MM.1S (cell line): Measurements from ENCODE around the gene LASP1NB.

Experiments used
- DNase-seq: peaks from one replicate; pipeline ENCODE4 v3.0.0-alpha.2; 2015
- H2AFZ ChIP-seq: fragments of 300-600 bp; sonication (generic); 2 replicates; pipeline ENCODE4 v1.6.0; 2016; ENCODE audit warnings: antibody characterized with exemption, low read length
- H3F3A ChIP-seq: fragments of 300-600 bp; sonication (generic); 2 replicates; pipeline ENCODE4 v1.6.1; 2016; ENCODE audit warnings: mild to moderate bottlenecking, antibody characterized with exemption, low read length, moderate library complexity, mixed read lengths; ENCODE audit not compliant: insufficient read depth
- H3K27ac ChIP-seq: fragments of 300-600 bp; sonication (generic); 2 replicates; pipeline ENCODE4 v1.5.1; 2016; ENCODE audit warnings: mild to moderate bottlenecking, low read length
- H3K27me3 ChIP-seq: fragments of 300-600 bp; sonication (generic); replicated peaks from 2 replicates; pipeline ENCODE4 v1.6.0; 2016; ENCODE audit warnings: low read length; ENCODE audit not compliant: insufficient read depth
- H3K36me3 ChIP-seq: fragments of 300-600 bp; sonication (generic); replicated peaks from 2 replicates; pipeline ENCODE4 v1.6.1; 2016; ENCODE audit warnings: mild to moderate bottlenecking, low read length, mixed read lengths; ENCODE audit not compliant: insufficient read depth
- H3K4me1 ChIP-seq: fragments of 300-600 bp; sonication (generic); 2 replicates; pipeline ENCODE4 v1.6.1; 2016; ENCODE audit warnings: low read length, mixed read lengths
- H3K4me2 ChIP-seq: fragments of 300-600 bp; sonication (generic); 2 replicates; pipeline ENCODE4 v1.6.0; 2016; ENCODE audit warnings: low read depth, low read length
- H3K4me3 ChIP-seq: fragments of 300-600 bp; sonication (generic); 2 replicates; pipeline ENCODE4 v1.5.1; 2016; ENCODE audit warnings: low read length, mixed read lengths
- H3K79me2 ChIP-seq: fragments of 300-600 bp; sonication (generic); 2 replicates; pipeline ENCODE4 v1.6.1; 2016; ENCODE audit warnings: mixed run types, low read length, mixed read lengths
- H3K9ac ChIP-seq: fragments of 300-600 bp; sonication (generic); 2 replicates; pipeline ENCODE4 v1.6.1; 2016; ENCODE audit warnings: low read length, mixed read lengths
- H3K9me2 ChIP-seq: fragments of 300-600 bp; sonication (generic); replicated peaks from 2 replicates; pipeline ENCODE4 v1.6.1; 2016; ENCODE audit warnings: mild to moderate bottlenecking, low read length, mixed read lengths; ENCODE audit not compliant: insufficient read depth
- H3K9me3 ChIP-seq: fragments of 300-600 bp; sonication (generic); replicated peaks from 2 replicates; pipeline ENCODE4 v1.6.1; 2016; ENCODE audit warnings: mild to moderate bottlenecking, low read length, mixed read lengths; ENCODE audit not compliant: insufficient read depth
- H4K20me1 ChIP-seq: fragments of 300-600 bp; sonication (generic); 2 replicates; pipeline ENCODE4 v1.6.1; 2016; ENCODE audit warnings: mild to moderate bottlenecking, low read length, moderate library complexity, mixed read lengths; ENCODE audit not compliant: insufficient read depth
- EZH2 ChIP-seq: fragments of 300-600 bp; sonication (generic); optimal IDR thresholded peaks from 2 replicates; pipeline ENCODE3; 2017; ENCODE audit warnings: low read depth, mild to moderate bottlenecking, antibody characterized with exemption, low read length, mixed read lengths
- EZH2phosphoT487 ChIP-seq: fragments of 300-600 bp; sonication (generic); IDR thresholded peaks from 2 replicates; pipeline ENCODE4 v1.6.1; 2018; ENCODE audit warnings: antibody characterized with exemption, low read length
- TF ChIP-seq, protein P1 (sequence below): fragments of 300-600 bp; sonication (generic); IDR thresholded peaks from 2 replicates; pipeline ENCODE4 v1.5.1; 2016; ENCODE audit warnings: antibody characterized with exemption, low read length, mixed read lengths

The LASP1NB gene

GRCh38 chr17:38916771-38917170 lies 8.6 kb upstream of the LASP1NB start:
- H3K79me2 ChIP-seq: peaks cover 4% of the 10 kb centered on the region
- no peaks in the 10 kb centered on the region for H3K36me3 ChIP-seq
- H3K9me2 ChIP-seq: no peaks in the 10 kb centered on the region
- no peaks in the 10 kb centered on the region for H3K9me3 ChIP-seq
- no peak overlapping the region for H3K4me3 ChIP-seq
- no peak overlapping the region for H3K4me2 ChIP-seq
- no peaks in the 10 kb centered on the region for H4K20me1 ChIP-seq
- H3K9ac ChIP-seq: no peak overlapping the region
- H3F3A ChIP-seq: no peaks in the 10 kb centered on the region
- no peaks in the 10 kb centered on the region for H3K4me1 ChIP-seq
- no peak overlapping the region for H3K27ac ChIP-seq
- DNase-seq: no peak
- no peaks in the 10 kb centered on the region for H3K27me3 ChIP-seq
- TF ChIP-seq EZH2 (no peak), EZH2phosphoT487 (no peak)
- TF ChIP-seq, protein P1, sequence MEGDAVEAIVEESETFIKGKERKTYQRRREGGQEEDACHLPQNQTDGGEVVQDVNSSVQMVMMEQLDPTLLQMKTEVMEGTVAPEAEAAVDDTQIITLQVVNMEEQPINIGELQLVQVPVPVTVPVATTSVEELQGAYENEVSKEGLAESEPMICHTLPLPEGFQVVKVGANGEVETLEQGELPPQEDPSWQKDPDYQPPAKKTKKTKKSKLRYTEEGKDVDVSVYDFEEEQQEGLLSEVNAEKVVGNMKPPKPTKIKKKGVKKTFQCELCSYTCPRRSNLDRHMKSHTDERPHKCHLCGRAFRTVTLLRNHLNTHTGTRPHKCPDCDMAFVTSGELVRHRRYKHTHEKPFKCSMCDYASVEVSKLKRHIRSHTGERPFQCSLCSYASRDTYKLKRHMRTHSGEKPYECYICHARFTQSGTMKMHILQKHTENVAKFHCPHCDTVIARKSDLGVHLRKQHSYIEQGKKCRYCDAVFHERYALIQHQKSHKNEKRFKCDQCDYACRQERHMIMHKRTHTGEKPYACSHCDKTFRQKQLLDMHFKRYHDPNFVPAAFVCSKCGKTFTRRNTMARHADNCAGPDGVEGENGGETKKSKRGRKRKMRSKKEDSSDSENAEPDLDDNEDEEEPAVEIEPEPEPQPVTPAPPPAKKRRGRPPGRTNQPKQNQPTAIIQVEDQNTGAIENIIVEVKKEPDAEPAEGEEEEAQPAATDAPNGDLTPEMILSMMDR: no peak
- H2AFZ ChIP-seq: no peak overlapping the region

DNA sequence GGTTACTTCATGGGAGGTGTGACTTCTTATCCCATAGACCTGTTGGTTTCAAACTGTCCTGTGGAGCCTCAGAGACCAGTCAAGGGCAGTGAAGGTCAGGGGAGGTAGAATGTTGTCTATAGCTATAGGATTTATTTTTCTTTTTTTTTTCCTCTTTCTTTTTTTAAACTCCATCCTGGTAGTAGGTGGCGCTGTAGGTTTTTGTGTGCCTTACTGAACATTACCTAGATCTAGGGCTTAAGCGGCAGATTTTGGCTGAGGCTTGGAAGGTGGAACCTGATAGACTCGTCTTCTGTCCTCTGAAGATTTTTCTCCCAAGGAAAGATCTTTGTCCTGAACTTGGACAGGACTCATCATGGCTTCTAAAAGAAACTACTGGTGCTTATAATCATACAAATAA lies 8.2 kb upstream of the LASP1NB start:
- Histone ChIP-seq H3K4me1 (no peaks in the 10 kb centered on the region), H4K20me1 (no peaks in the 10 kb centered on the region), H3K36me3 (no peaks in the 10 kb centered on the region), H3K4me2 (no peak overlapping the region), H3K4me3 (no peak overlapping the region), H3K9me3 (no peaks in the 10 kb centered on the region), H3K27ac (no peak overlapping the region), H3K9me2 (no peaks in the 10 kb centered on the region), H3F3A (no peaks in the 10 kb centered on the region), H3K79me2 (no peaks in the 10 kb centered on the region), H2AFZ (no peak overlapping the region), H3K9ac (no peak overlapping the region), H3K27me3 (no peaks in the 10 kb centered on the region)
- TF ChIP-seq EZH2phosphoT487 (no peak), EZH2 (no peak)
- TF ChIP-seq, protein P1: no peak
- no peak for DNase-seq

GRCh38 chr17:38918129-38918913 lies 7.1 kb upstream of the LASP1NB start:
- TF ChIP-seq EZH2: no peak
- TF ChIP-seq, protein P1: no peak
- TF ChIP-seq EZH2phosphoT487: no peak
- Histone ChIP-seq H3K9me3 (no peaks in the 10 kb centered on the region), H3K9me2 (no peaks in the 10 kb centered on the region), H3K4me3 (no peak overlapping the region), H3K36me3 (no peaks in the 10 kb centered on the region), H3K4me2 (no peak overlapping the region), H2AFZ (no peak overlapping the region), H3F3A (no peaks in the 10 kb centered on the region), H3K27ac (no peak overlapping the region), H3K9ac (no peak overlapping the region), H3K27me3 (no peaks in the 10 kb centered on the region), H4K20me1 (no peaks in the 10 kb centered on the region), H3K79me2 (no peaks in the 10 kb centered on the region), H3K4me1 (no peaks in the 10 kb centered on the region)
- DNase-seq: no peak
